Liver (tissue), 9 donors: ENCODE results near the gene KLF2. TPM values are rescaled to one million over a fixed set of nuclear protein-coding genes. Genes with fewer than 3 reads are reported as not detected.
"Not testable (repeated sequence)": the region's sequence is repeated elsewhere in the genome, so short reads cannot be mapped to it uniquely, and the experiment has no call there.

Source experiments
- DNase-seq: peaks from one replicate; pipeline ENCODE4 v3.0.0-alpha.2; 2017; ENCODE audit warnings: low spot score
- H3K27ac ChIP-seq, 2 donors: one replicate each; pipeline ENCODE4 v1.7.0; 2013; ENCODE audit warnings: inconsistent platforms in 2 of 2, low read length in 2 of 2, control low read depth in 1 of 2, low read depth in 1 of 2, mild to moderate bottlenecking in 1 of 2
- H3K27me3 ChIP-seq, 4 donors: one replicate each; pipeline versions ENCODE4 v1.6.1 to v1.7.0; 2013; ENCODE audit warnings: low read length in 3 of 4, inconsistent platforms in 1 of 4, mild to moderate bottlenecking in 1 of 4, moderate library complexity in 1 of 4; ENCODE audit not compliant: control insufficient read depth in 4 of 4, insufficient read depth in 4 of 4
- H3K36me3 ChIP-seq, 4 donors: one replicate each; pipeline versions ENCODE4 v1.6.1 to v1.7.0; 2013; ENCODE audit warnings: low read length in 3 of 4, mild to moderate bottlenecking in 3 of 4, low read depth in 1 of 4, moderate library complexity in 1 of 4; ENCODE audit not compliant: control insufficient read depth in 4 of 4, insufficient read depth in 3 of 4
- H3K4me1 ChIP-seq, 4 donors: one replicate each; pipeline versions ENCODE4 v1.6.1 to v1.7.0; 2013; ENCODE audit warnings: low read length in 3 of 4, mild to moderate bottlenecking in 3 of 4, moderate library complexity in 1 of 4; ENCODE audit not compliant: control insufficient read depth in 4 of 4, insufficient read depth in 4 of 4
- H3K4me3 ChIP-seq, 3 donors: one replicate each; pipeline versions ENCODE4 v1.6.1 to v1.7.0; 2013; ENCODE audit warnings: low read length in 3 of 3, control low read depth in 1 of 3, low read depth in 1 of 3, mild to moderate bottlenecking in 1 of 3
- H3K9ac ChIP-seq, 2 donors: one replicate each; pipeline ENCODE4 v1.7.0; 2013; ENCODE audit warnings: low read length in 2 of 2, mild to moderate bottlenecking in 2 of 2, moderate library complexity in 2 of 2, control low read depth in 1 of 2, low read depth in 1 of 2
- H3K9me3 ChIP-seq, 4 donors: one replicate each; pipeline versions ENCODE4 v1.6.1 to v1.7.0; 2013; ENCODE audit warnings: low read length in 3 of 4; ENCODE audit not compliant: control insufficient read depth in 4 of 4
- ATF3 ChIP-seq: IDR thresholded peaks from 2 replicates; pipeline ENCODE4 v1.6.1; 2016; ENCODE audit warnings: antibody characterized with exemption
- CTCF ChIP-seq: fragments of 150-350 bp; IDR thresholded peaks from 2 replicates; pipeline ENCODE4 v1.5.1; 2017; ENCODE audit warnings: improper control_type of control experiment, low read depth, low read length; ENCODE audit not compliant: missing input control
- EGR1 ChIP-seq, 2 donors: IDR thresholded peaks; 2 replicates each; pipeline ENCODE4 v1.6.1; 2016 to 2018; ENCODE audit warnings: antibody characterized with exemption in 2 of 2, low read depth in 2 of 2
- FOXA1 ChIP-seq: IDR thresholded peaks from 2 replicates; pipeline ENCODE4 v1.6.1; 2016; ENCODE audit warnings: antibody characterized with exemption
- FOXA2 ChIP-seq: IDR thresholded peaks from 2 replicates; pipeline ENCODE4 v1.6.1; 2016; ENCODE audit warnings: antibody characterized with exemption
- GABPA ChIP-seq, 2 donors: IDR thresholded peaks in 1 of 2; conservative IDR thresholded peaks in 1 of 2; 2 replicates each; pipeline ENCODE4 v1.6.1; 2016; ENCODE audit warnings: antibody characterized with exemption in 2 of 2, mild to moderate bottlenecking in 1 of 2, moderate library complexity in 1 of 2
- HNF4A ChIP-seq, 2 donors: conservative IDR thresholded peaks; 2 replicates each; pipeline ENCODE4 v1.6.1; 2016; ENCODE audit warnings: antibody characterized with exemption in 2 of 2, mild to moderate bottlenecking in 2 of 2
- HNF4G ChIP-seq: IDR thresholded peaks from 2 replicates; pipeline ENCODE4 v1.6.1; 2016; ENCODE audit warnings: antibody characterized with exemption
- JUND ChIP-seq, 2 donors: IDR thresholded peaks; 2 replicates each; pipeline ENCODE4 v1.6.1; 2016; ENCODE audit warnings: antibody characterized with exemption in 2 of 2
- MAX ChIP-seq: IDR thresholded peaks from 2 replicates; pipeline ENCODE4 v1.6.1; 2016; ENCODE audit warnings: antibody characterized with exemption
- NR2F2 ChIP-seq: IDR thresholded peaks from 2 replicates; pipeline ENCODE4 v1.6.1; 2016; ENCODE audit warnings: antibody characterized with exemption
- RAD21 ChIP-seq, 2 donors: IDR thresholded peaks; 2 replicates each; pipeline ENCODE4 v1.6.1; 2016; ENCODE audit warnings: antibody characterized with exemption in 2 of 2, mild to moderate bottlenecking in 2 of 2
- RXRA ChIP-seq, 2 donors: IDR thresholded peaks; 2 replicates each; pipeline ENCODE4 v1.6.1; 2017 to 2018; ENCODE audit warnings: antibody characterized with exemption in 2 of 2, mild to moderate bottlenecking in 1 of 2
- SP1 ChIP-seq: IDR thresholded peaks from 2 replicates; pipeline ENCODE4 v1.6.1; 2018; ENCODE audit warnings: antibody characterized with exemption, mild to moderate bottlenecking
- TAF1 ChIP-seq: conservative IDR thresholded peaks from 2 replicates; pipeline ENCODE4 v1.6.1; 2016; ENCODE audit warnings: antibody characterized with exemption, mild to moderate bottlenecking
- YY1 ChIP-seq: IDR thresholded peaks from 2 replicates; pipeline ENCODE4 v1.6.1; 2016; ENCODE audit warnings: antibody characterized with exemption, mild to moderate bottlenecking
- WGBS: extraction: QIAGEN DNeasy Blood & Tissue Kit; methylation state at CpG from one replicate; pipeline ENCODE4 v1.1.7; 2013; 5-methylcytosine and 5-hydroxymethylcytosine counted together
- polyA plus RNA-seq, 2 donors: library from polyadenylated mRNA; stranded (reverse) in 1 of 2; unstranded in 1 of 2; fragments of 200-250 nt in 1 of 2; fragments of >200 nt in 1 of 2; fragmentation: Nextera tagmentation in 1 of 2; extraction: Ambion mirVana in 1 of 2; gene quantifications; one replicate each; pipeline versions ENCODE4 v1.2.1 to v1.2.3, GENCODE V29; 2013 to 2015
- total RNA-seq, 2 donors: library from RNA; depleted of rRNA; stranded (reverse); fragments of >200 nt; gene quantifications; one replicate each; pipeline ENCODE4 v1.2.3, GENCODE V29; 2014
- donor health status: healthy.
- donor health status: healthy.
- donor health status: healthy.
- donor health status: healthy.
- donor health status: healthy.

KLF2 gene
- total and polyA plus RNA-seq, 4 donors: 3.9 to 11.2 (median 4.2) TPM

GRCh38 chr19:16343156-16343555 is 18.5 kb downstream of the KLF2 start:
- TF ChIP-seq CTCF: no peak
- TF ChIP-seq RXRA (IDR thresholded peaks at IDR 0.05): no peak
- no peak for TF ChIP-seq NR2F2
- TF ChIP-seq ATF3: no peak
- H3K4me3 ChIP-seq: no peak overlapping the region
- H3K27me3 ChIP-seq: no peaks in the 10 kb centered on the region
- H3K9ac ChIP-seq: no peak overlapping the region
- DNase-seq: no peak
- no peak overlapping the region for H3K27ac ChIP-seq
- H3K9me3 ChIP-seq: no peaks in the 10 kb centered on the region
- WGBS: 93% methylated on average over 7 of the region's 7 CpGs
- H3K36me3 ChIP-seq: no peaks in the 10 kb centered on the region
- H3K4me1 ChIP-seq: peaks cover 0 to 11% (median 5%) of the 10 kb centered on the region in 4 donors

GRCh38 chr19:16345457-16345856 is 20.8 kb downstream of the KLF2 start:
- WGBS: 47% methylated on average over 4 of the region's 4 CpGs
- Histone ChIP-seq H3K27ac (no peak overlapping the region), H3K4me1 (peaks cover 0 to 7% (median 2%) of the 10 kb centered on the region in 4 donors), H3K9me3 (no peaks in the 10 kb centered on the region), H3K4me3 (no peak overlapping the region), H3K9ac (no peak overlapping the region), H3K36me3 (no peaks in the 10 kb centered on the region), H3K27me3 (no peaks in the 10 kb centered on the region)
- TF ChIP-seq CTCF: no peak
- peak; percentile 98 to 99 for TF ChIP-seq HNF4A (conservative IDR thresholded peaks at IDR 0.05)
- peak; percentile 80 for TF ChIP-seq HNF4G
- no peak for TF ChIP-seq FOXA1
- TF ChIP-seq YY1: peak; percentile 42
- TF ChIP-seq MAX: peak; percentile 15
- no peak for TF ChIP-seq TAF1
- TF ChIP-seq GABPA (IDR thresholded peaks at IDR 0.05 in 1 of 2, conservative IDR thresholded peaks at IDR 0.05 in 1 of 2): no peak
- TF ChIP-seq NR2F2: peak; percentile 45
- peak in 1 of 2 donors; percentile 45 for TF ChIP-seq JUND (IDR thresholded peaks at IDR 0.05)
- TF ChIP-seq EGR1 (IDR thresholded peaks at IDR 0.05; ENCODE audit: low read depth in 2 of 2): no peak
- TF ChIP-seq FOXA2: no peak
- peak; percentile 52 for TF ChIP-seq SP1
- peak; percentile 43 to 67 for TF ChIP-seq RXRA (IDR thresholded peaks at IDR 0.05)
- peak in 1 of 2 donors; percentile 7 for TF ChIP-seq RAD21 (IDR thresholded peaks at IDR 0.05)
- TF ChIP-seq ATF3: no peak
- no peak for DNase-seq

GRCh38 chr19:16347099-16347498 is 22.5 kb downstream of the KLF2 start:
- WGBS: 91% methylated on average over 4 of the region's 4 CpGs
- not testable (repeated sequence) for H3K9ac ChIP-seq, H3K27ac ChIP-seq, H3K4me1 ChIP-seq, H3K4me3 ChIP-seq, DNase-seq, H3K36me3 ChIP-seq, H3K27me3 ChIP-seq, H3K9me3 ChIP-seq
